ENCODE results near the gene ABHD16B. TPM values are rescaled to one million over a fixed set of nuclear protein-coding genes. Genes with fewer than 3 reads are reported as not detected.

ABHD16B gene
- polyA plus RNA-seq, 1 donor (not counting 4 experiments of a cell fraction or from before 2014, with no cell fraction given) = not detected

DNA sequence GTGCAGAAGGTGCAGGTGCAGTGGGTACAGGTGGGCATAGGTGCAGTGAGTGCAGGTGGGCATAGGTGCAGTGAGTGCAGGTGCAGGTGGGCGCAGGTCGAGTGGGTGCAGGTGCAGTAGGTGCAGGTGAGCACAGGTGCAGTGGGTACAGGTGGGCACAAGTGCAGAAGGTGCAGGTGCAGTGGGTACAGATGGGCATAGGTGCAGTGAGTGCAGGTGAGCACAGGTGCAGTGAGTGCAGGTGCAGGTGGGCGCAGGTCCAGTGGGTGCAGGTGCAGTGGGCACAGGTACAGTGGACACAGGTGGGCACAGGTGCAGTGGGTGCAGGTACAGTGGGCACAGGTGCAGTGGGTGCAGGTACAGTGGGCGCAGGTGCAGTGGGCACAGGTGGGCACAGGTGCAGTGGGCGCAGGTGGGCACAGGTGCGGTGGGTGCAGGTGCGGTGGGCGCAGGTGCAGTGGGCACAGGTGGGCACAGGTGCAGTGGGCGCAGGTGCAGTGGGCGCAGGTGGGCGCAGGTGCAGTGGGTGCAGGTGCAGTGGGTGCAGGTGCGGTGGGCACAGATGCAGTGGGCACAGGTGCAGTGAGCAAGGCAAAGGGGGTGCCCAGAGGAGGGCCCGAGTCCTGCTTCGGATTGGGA is 45.6 kb upstream of the ABHD16B start:
- Histone ChIP-seq H3K79me2 (ENCODE audit: control insufficient read depth, insufficient read depth, low read length) (no peaks in the 10 kb centered on the region), H3K9ac (ENCODE audit: control insufficient read depth, extremely low read depth, insufficient read depth, low read length) (no peak overlapping the region), H3K36me3 (ENCODE audit: control insufficient read depth in 2 of 2, extremely low read depth in 1 of 2, insufficient read depth in 2 of 2, low read length in 2 of 2) (no peaks in the 10 kb centered on the region), H3K27ac (ENCODE audit: control insufficient read depth, insufficient read depth, low read length) (no peak overlapping the region), H2AFZ (ENCODE audit: control insufficient read depth, low read length) (no peak overlapping the region), H3K9me1 (ENCODE audit: control insufficient read depth, extremely low read depth, insufficient read depth, low read length) (no peaks in the 10 kb centered on the region), H3K4me3 (ENCODE audit: control insufficient read depth in 2 of 3, extremely low read depth in 1 of 3, insufficient read depth in 2 of 3, low read depth in 1 of 3, low read length in 3 of 3) (no peak overlapping the region), H3K4me1 (ENCODE audit: control insufficient read depth, extremely low read depth, insufficient read depth, low read length) (no peaks in the 10 kb centered on the region), H3K9me3 (ENCODE audit: control insufficient read depth, low read depth, low read length) (no peaks in the 10 kb centered on the region), H3K27me3 (ENCODE audit: control insufficient read depth, extremely low read depth, insufficient read depth, low read length) (peaks cover 8% of the 10 kb centered on the region), H4K20me1 (ENCODE audit: control insufficient read depth, extremely low read depth, insufficient read depth, low read length) (no peaks in the 10 kb centered on the region), H3K4me2 (ENCODE audit: control insufficient read depth, extremely low read depth, insufficient read depth, low read depth, low read length) (no peak overlapping the region)
- DNase-seq (ENCODE audit: low read depth, low spot score) (no peak), FAIRE-seq (no peak)
- TF ChIP-seq, protein P1, sequence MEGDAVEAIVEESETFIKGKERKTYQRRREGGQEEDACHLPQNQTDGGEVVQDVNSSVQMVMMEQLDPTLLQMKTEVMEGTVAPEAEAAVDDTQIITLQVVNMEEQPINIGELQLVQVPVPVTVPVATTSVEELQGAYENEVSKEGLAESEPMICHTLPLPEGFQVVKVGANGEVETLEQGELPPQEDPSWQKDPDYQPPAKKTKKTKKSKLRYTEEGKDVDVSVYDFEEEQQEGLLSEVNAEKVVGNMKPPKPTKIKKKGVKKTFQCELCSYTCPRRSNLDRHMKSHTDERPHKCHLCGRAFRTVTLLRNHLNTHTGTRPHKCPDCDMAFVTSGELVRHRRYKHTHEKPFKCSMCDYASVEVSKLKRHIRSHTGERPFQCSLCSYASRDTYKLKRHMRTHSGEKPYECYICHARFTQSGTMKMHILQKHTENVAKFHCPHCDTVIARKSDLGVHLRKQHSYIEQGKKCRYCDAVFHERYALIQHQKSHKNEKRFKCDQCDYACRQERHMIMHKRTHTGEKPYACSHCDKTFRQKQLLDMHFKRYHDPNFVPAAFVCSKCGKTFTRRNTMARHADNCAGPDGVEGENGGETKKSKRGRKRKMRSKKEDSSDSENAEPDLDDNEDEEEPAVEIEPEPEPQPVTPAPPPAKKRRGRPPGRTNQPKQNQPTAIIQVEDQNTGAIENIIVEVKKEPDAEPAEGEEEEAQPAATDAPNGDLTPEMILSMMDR (optimal IDR thresholded peaks at IDR 0.05 in 1 of 3, IDR thresholded peaks at IDR 0.05 in 1 of 3, conservative IDR thresholded peaks at IDR 0.05 in 1 of 3; ENCODE audit: extremely low read depth in 1 of 3, insufficient read depth in 2 of 3, low read length in 3 of 3) = no peak
- TF ChIP-seq EZH2 (IDR thresholded peaks at IDR 0.05; ENCODE audit: low read length) = no peak
- dilution Hi-C loops (cut with MboI; ENCODE audit: extremely low pct_ligation_motif_present, low sequenced_read_pairs) = no loop called here

DNA sequence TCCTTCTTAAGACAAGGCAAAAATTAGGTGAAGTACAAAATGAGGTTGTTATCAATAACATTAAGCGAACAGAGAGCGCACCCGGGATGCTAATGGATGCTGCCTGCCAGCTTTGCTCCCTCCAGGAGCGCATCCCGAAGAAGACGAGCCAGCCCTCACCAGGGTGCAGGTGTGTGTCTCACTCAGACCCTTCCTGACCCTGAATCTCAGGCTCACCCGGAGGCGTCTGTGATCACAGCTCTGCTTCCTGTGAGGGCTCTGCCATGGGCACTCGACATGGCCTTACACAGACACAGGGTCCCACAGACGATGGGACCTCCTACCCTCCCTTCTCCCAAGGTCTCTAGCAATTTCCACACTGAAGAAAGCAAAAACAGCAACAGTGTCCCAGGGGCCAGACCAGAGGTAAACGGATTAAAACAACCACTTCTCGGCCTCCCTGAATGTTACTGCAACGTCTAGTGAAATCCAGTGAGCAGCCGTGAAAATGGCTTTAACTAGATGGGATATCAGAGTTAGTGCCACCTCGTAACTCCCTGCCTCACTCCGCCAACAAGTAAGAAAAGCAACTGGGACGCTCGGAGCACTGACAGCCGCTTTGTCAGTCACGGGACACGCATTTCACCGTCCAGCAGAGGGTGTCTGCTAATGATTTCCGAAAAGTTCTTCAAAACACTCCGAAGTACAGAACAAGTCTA is 41.9 kb upstream of the ABHD16B start:
- no peaks in the 10 kb centered on the region for H3K36me3 ChIP-seq (ENCODE audit: control insufficient read depth in 2 of 2, extremely low read depth in 1 of 2, insufficient read depth in 2 of 2, low read length in 2 of 2)
- no peaks in the 10 kb centered on the region for H3K79me2 ChIP-seq (ENCODE audit: control insufficient read depth, insufficient read depth, low read length)
- H4K20me1 ChIP-seq (ENCODE audit: control insufficient read depth, extremely low read depth, insufficient read depth, low read length) = no peaks in the 10 kb centered on the region
- H3K27ac ChIP-seq (ENCODE audit: control insufficient read depth, insufficient read depth, low read length) = no peak overlapping the region
- H3K4me2 ChIP-seq (ENCODE audit: control insufficient read depth, extremely low read depth, insufficient read depth, low read depth, low read length) = peak overlapping the region; percentile 71
- no peak overlapping the region for H3K9ac ChIP-seq (ENCODE audit: control insufficient read depth, extremely low read depth, insufficient read depth, low read length)
- DNase-seq (ENCODE audit: low read depth, low spot score) (no peak), FAIRE-seq (peak; percentile 62)
- H3K9me3 ChIP-seq (ENCODE audit: control insufficient read depth, low read depth, low read length) = no peaks in the 10 kb centered on the region
- H3K27me3 ChIP-seq (ENCODE audit: control insufficient read depth, extremely low read depth, insufficient read depth, low read length) = peaks cover 9% of the 10 kb centered on the region
- TF ChIP-seq EZH2 (IDR thresholded peaks at IDR 0.05; ENCODE audit: low read length) = no peak
- TF ChIP-seq, protein P1 (optimal IDR thresholded peaks at IDR 0.05 in 1 of 3, IDR thresholded peaks at IDR 0.05 in 1 of 3, conservative IDR thresholded peaks at IDR 0.05 in 1 of 3; ENCODE audit: extremely low read depth in 1 of 3, insufficient read depth in 2 of 3, low read length in 3 of 3) = peak; percentile 21 to 52 (median 39)
- no peaks in the 10 kb centered on the region for H3K4me1 ChIP-seq (ENCODE audit: control insufficient read depth, extremely low read depth, insufficient read depth, low read length)
- no peak overlapping the region for H2AFZ ChIP-seq (ENCODE audit: control insufficient read depth, low read length)
- dilution Hi-C loops (cut with MboI; ENCODE audit: extremely low pct_ligation_motif_present, low sequenced_read_pairs) = no loop called here
- no peaks in the 10 kb centered on the region for H3K9me1 ChIP-seq (ENCODE audit: control insufficient read depth, extremely low read depth, insufficient read depth, low read length)
- peak overlapping the region in 1 of 3 experiments; percentile 54 for H3K4me3 ChIP-seq (ENCODE audit: control insufficient read depth in 2 of 3, extremely low read depth in 1 of 3, insufficient read depth in 2 of 3, low read depth in 1 of 3, low read length in 3 of 3)

Measured in keratinocyte (primary cell).